K562 (cell line): ENCODE results near the gene MTHFR. TPM values are rescaled to one million over a fixed set of nuclear protein-coding genes. Genes with fewer than 3 reads are reported as not detected.

Source experiments
- BACH1 ChIP-seq: fragments of 200-800 bp; sonication (Bioruptor generic); IDR thresholded peaks from 2 replicates; pipeline ENCODE4 v1.6.1; 2016; ENCODE audit warnings: missing genetic modification characterization, missing compliant biosample characterization
- COPS2 ChIP-seq: fragments of 450-650 bp; conservative IDR thresholded peaks from 2 replicates; pipeline ENCODE4 v1.6.1; 2016; ENCODE audit warnings: mild to moderate bottlenecking, moderate library complexity
- CTBP1 ChIP-seq: fragments of 450-650 bp; IDR thresholded peaks from 2 replicates; pipeline ENCODE4 v1.6.1; 2016; ENCODE audit warnings: borderline replicate concordance
- CXXC5 ChIP-seq: fragments of 250-450 bp; sonication (Bioruptor Pico); IDR thresholded peaks from 2 replicates; pipeline ENCODE4 v1.8.0; 2022; ENCODE audit warnings: inconsistent platforms, mild to moderate bottlenecking, moderate library complexity
- DNMT1 ChIP-seq: fragments of 450-650 bp; IDR thresholded peaks from 2 replicates; pipeline ENCODE4 v1.6.1; 2016; ENCODE audit warnings: antibody characterized with exemption, mild to moderate bottlenecking
- ELF2 ChIP-seq: fragments of 250-450 bp; sonication (Bioruptor Pico); IDR thresholded peaks from 2 replicates; pipeline ENCODE4 v1.5.0; 2021; ENCODE audit warnings: mild to moderate bottlenecking
- FOXO4 ChIP-seq: fragments of 450-650 bp; formaldehyde crosslinking; IDR thresholded peaks from 2 replicates; pipeline ENCODE4 v1.4.0; 2020; ENCODE audit warnings: mild to moderate bottlenecking, moderate library complexity
- GTF2F1 ChIP-seq: IDR thresholded peaks from 2 replicates; pipeline ENCODE4 v1.6.1; 2011; ENCODE audit warnings: low read depth, low read length, improper control_type of control experiment
- HEY1 ChIP-seq: fragments of 250-450 bp; sonication (Bioruptor Pico); IDR thresholded peaks from 2 replicates; pipeline ENCODE4 v1.5.0; 2020; ENCODE audit warnings: mild to moderate bottlenecking, moderate library complexity, borderline replicate concordance
- MCM5 ChIP-seq: fragments of 450-650 bp; IDR thresholded peaks from 2 replicates; pipeline ENCODE4 v1.6.1; 2016; ENCODE audit warnings: low read depth
- MEF2D ChIP-seq: conservative IDR thresholded peaks from 2 replicates; pipeline ENCODE4 v1.6.1; 2016; ENCODE audit warnings: low read depth, missing genetic modification characterization, missing compliant biosample characterization
- NRF1 ChIP-seq, 2 experiments: fragments of 450-650 bp; IDR thresholded peaks in 1 of 2; conservative IDR thresholded peaks in 1 of 2; 2 replicates each; pipeline ENCODE4 v1.6.1; 2014; ENCODE audit warnings: mild to moderate bottlenecking in 2 of 2
- PTRF ChIP-seq: fragments of 450-650 bp; IDR thresholded peaks from 2 replicates; pipeline ENCODE4 v1.6.1; 2016; ENCODE audit warnings: mild to moderate bottlenecking, missing genetic modification characterization, missing compliant biosample characterization
- PURB ChIP-seq: sonication (generic); formaldehyde crosslinking; IDR thresholded peaks from 2 replicates; pipeline ENCODE4 v1.9.0; 2021; ENCODE audit warnings: low read depth, mild to moderate bottlenecking, missing genetic modification reagents
- SMAD4 ChIP-seq: fragments of 250-450 bp; sonication (Bioruptor Pico); conservative IDR thresholded peaks from 2 replicates; pipeline ENCODE4 v1.8.0; 2021; ENCODE audit warnings: inconsistent platforms, mild to moderate bottlenecking, moderate library complexity
- SMARCE1 ChIP-seq: fragments of 450-650 bp; IDR thresholded peaks from 2 replicates; pipeline ENCODE4 v1.7.1; 2016; ENCODE audit warnings: mild to moderate bottlenecking
- ZBTB43 ChIP-seq: sonication (generic); formaldehyde crosslinking; IDR thresholded peaks from 2 replicates; pipeline ENCODE4 v1.8.0; 2023; ENCODE audit warnings: mild to moderate bottlenecking, missing genetic modification reagents
- ZKSCAN3 ChIP-seq: fragments of 250-450 bp; sonication (Bioruptor Pico); IDR thresholded peaks from 2 replicates; pipeline ENCODE4 v1.4.0; 2020
- ZNF507 ChIP-seq: conservative IDR thresholded peaks from 2 replicates; pipeline ENCODE4 v1.6.1; 2017; ENCODE audit warnings: missing genetic modification characterization, missing compliant biosample characterization
- ZNF561 ChIP-seq: fragments of 450-650 bp; formaldehyde crosslinking; conservative IDR thresholded peaks from 2 replicates; pipeline ENCODE4 v1.4.0; 2020; ENCODE audit warnings: mild to moderate bottlenecking, moderate library complexity
- ZNF75A ChIP-seq: fragments of 450-650 bp; formaldehyde crosslinking; IDR thresholded peaks from 2 replicates; pipeline ENCODE4 v1.4.0; 2020; ENCODE audit warnings: mild to moderate bottlenecking
- ZNF76 ChIP-seq: fragments of 250-450 bp; sonication (Bioruptor Pico); IDR thresholded peaks from 2 replicates; pipeline ENCODE4 v1.4.0; 2020; ENCODE audit warnings: mild to moderate bottlenecking, moderate library complexity, borderline replicate concordance
- ZNF77 ChIP-seq: fragments of 250-450 bp; sonication (Bioruptor Pico); IDR thresholded peaks from 2 replicates; pipeline ENCODE4 v1.5.0; 2020
- polyA plus RNA-seq, 8 experiments: library from polyadenylated mRNA; depleted of rRNA in 4 of 8; stranded (reverse) in 5 of 8; unstranded in 3 of 8; fragments of >200 nt; fragmentation: Nextera tagmentation in 2 of 8; fragmentation: Illumina TruSeq in 1 of 8; extraction: Ambion mirVana in 2 of 8; extraction: Trizol in 1 of 8; gene quantifications; 2 replicates each; pipeline versions ENCODE4 v1.2.1 to v1.2.3, GENCODE V29; 2011 to 2014; ENCODE audit warnings: inconsistent platforms in 1 of 8, missing spikeins in 1 of 8
- total RNA-seq, 7 experiments: library from RNA; depleted of rRNA in 6 of 7; stranded (reverse); fragments of >200 nt in 6 of 7; fragmentation: Illumina TruSeq in 2 of 7; extraction: Trizol in 2 of 7; gene quantifications; 2 replicates each; pipeline versions ENCODE4 v1.2.1 to v1.2.3, GENCODE V29; 2011 to 2021; ENCODE audit warnings: low replicate concordance in 1 of 7
- TF ChIP-seq, protein P1 (sequence below): sonication (generic); formaldehyde crosslinking; IDR thresholded peaks from 2 replicates; pipeline ENCODE4 v1.8.0; 2022; ENCODE audit warnings: mild to moderate bottlenecking, missing genetic modification reagents

MTHFR gene
- total and polyA plus RNA-seq, 9 of the 15 experiments (the other 6 are each of a cell fraction or from before 2014, with no cell fraction given): 5.0 to 104 (median 62.6) TPM

DNA sequence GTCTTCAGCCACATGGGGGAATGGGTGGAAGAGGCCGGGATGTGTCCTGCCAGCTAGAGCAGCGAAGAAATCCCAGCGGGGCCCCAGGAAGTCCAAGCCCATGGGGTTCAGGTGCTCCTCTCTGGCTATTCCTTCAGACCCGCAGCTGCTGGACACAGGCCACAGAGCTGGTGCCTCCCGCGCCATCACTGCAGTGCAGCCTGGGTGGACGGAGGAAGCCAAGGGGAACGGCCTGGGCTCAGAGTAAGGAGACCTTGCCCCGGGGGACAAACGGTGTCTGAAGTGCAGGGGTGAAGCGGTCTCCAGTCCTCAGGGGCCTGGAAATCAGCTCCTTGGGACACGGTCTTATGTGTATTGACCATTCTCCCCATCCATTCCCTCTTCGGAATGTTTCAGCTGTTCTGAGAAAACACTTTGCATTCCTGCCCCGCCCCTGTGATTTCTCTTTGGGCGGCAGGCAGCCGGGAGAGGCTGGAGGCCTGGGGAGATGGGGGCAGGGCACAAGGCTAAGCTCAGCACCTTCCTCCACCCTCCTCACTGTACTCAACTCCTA lies 18.4 kb downstream of the MTHFR start (continued):
- TF ChIP-seq FOXO4 (CRISPR knock-in tag): no peak
- peak; percentile 40 for TF ChIP-seq CXXC5 (CRISPR knock-in tag)
- no peak for TF ChIP-seq PTRF (tag)
- no peak for TF ChIP-seq ZNF76 (CRISPR knock-in tag)
- no peak for TF ChIP-seq HEY1 (CRISPR knock-in tag)
- 0 out of 2 replicates have a peak, but pooled peaks have one; percentile 13 for TF ChIP-seq CTBP1
- TF ChIP-seq COPS2: no peak
- TF ChIP-seq GTF2F1: no peak
- no peak for TF ChIP-seq NRF1 (conservative IDR thresholded peaks at IDR 0.05 in 1 of 2, IDR thresholded peaks at IDR 0.05 in 1 of 2)
- TF ChIP-seq PURB (CRISPR knock-in tag): no peak
- no peak for TF ChIP-seq BACH1
- no peak for TF ChIP-seq ELF2 (CRISPR knock-in tag)
- TF ChIP-seq MCM5: no peak
- TF ChIP-seq ZKSCAN3 (CRISPR knock-in tag): no peak
- TF ChIP-seq ZBTB43 (CRISPR knock-in tag): no peak
- TF ChIP-seq ZNF77: no peak
- TF ChIP-seq ZNF75A (CRISPR knock-in tag): no peak
- TF ChIP-seq ZNF507 (tag): no peak
- TF ChIP-seq MEF2D: no peak
- TF ChIP-seq DNMT1: no peak
- TF ChIP-seq, protein P1, sequence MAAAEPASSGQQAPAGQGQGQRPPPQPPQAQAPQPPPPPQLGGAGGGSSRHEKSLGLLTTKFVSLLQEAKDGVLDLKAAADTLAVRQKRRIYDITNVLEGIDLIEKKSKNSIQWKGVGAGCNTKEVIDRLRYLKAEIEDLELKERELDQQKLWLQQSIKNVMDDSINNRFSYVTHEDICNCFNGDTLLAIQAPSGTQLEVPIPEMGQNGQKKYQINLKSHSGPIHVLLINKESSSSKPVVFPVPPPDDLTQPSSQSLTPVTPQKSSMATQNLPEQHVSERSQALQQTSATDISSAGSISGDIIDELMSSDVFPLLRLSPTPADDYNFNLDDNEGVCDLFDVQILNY (CRISPR knock-in tag): no peak
- TF ChIP-seq SMAD4 (CRISPR knock-in tag): peak; percentile 70
- TF ChIP-seq SMARCE1: no peak
- 0 out of 2 replicates have a peak, but pooled peaks have one; percentile 14 for TF ChIP-seq ZNF561 (CRISPR knock-in tag)
